Liver (tissue), 3 donors: ENCODE results near the gene GMNN.

Experiments used
- CTCF ChIP-seq: fragments of 150-350 bp; IDR thresholded peaks from 2 replicates; pipeline ENCODE4 v1.5.1; 2017; ENCODE audit warnings: improper control_type of control experiment, low read depth, low read length; ENCODE audit not compliant: missing input control
- EGR1 ChIP-seq, 2 donors: IDR thresholded peaks; 2 replicates each; pipeline ENCODE4 v1.6.1; 2016 to 2018; ENCODE audit warnings: antibody characterized with exemption in 2 of 2, low read depth in 2 of 2
- FOXA1 ChIP-seq: IDR thresholded peaks from 2 replicates; pipeline ENCODE4 v1.6.1; 2016; ENCODE audit warnings: antibody characterized with exemption
- GABPA ChIP-seq, 2 donors: IDR thresholded peaks in 1 of 2; conservative IDR thresholded peaks in 1 of 2; 2 replicates each; pipeline ENCODE4 v1.6.1; 2016; ENCODE audit warnings: antibody characterized with exemption in 2 of 2, mild to moderate bottlenecking in 1 of 2, moderate library complexity in 1 of 2
- HNF4A ChIP-seq, 2 donors: conservative IDR thresholded peaks; 2 replicates each; pipeline ENCODE4 v1.6.1; 2016; ENCODE audit warnings: antibody characterized with exemption in 2 of 2, mild to moderate bottlenecking in 2 of 2
- NR2F2 ChIP-seq: IDR thresholded peaks from 2 replicates; pipeline ENCODE4 v1.6.1; 2016; ENCODE audit warnings: antibody characterized with exemption
- RAD21 ChIP-seq, 2 donors: IDR thresholded peaks; 2 replicates each; pipeline ENCODE4 v1.6.1; 2016; ENCODE audit warnings: antibody characterized with exemption in 2 of 2, mild to moderate bottlenecking in 2 of 2
- TAF1 ChIP-seq: conservative IDR thresholded peaks from 2 replicates; pipeline ENCODE4 v1.6.1; 2016; ENCODE audit warnings: antibody characterized with exemption, mild to moderate bottlenecking
- YY1 ChIP-seq: IDR thresholded peaks from 2 replicates; pipeline ENCODE4 v1.6.1; 2016; ENCODE audit warnings: antibody characterized with exemption, mild to moderate bottlenecking
- TF ChIP-seq, protein P1 (sequence below): IDR thresholded peaks from 2 replicates; pipeline ENCODE4 v1.6.1; 2016; ENCODE audit warnings: antibody characterized with exemption
- TF ChIP-seq, protein P2 (sequence below): IDR thresholded peaks from 2 replicates; pipeline ENCODE4 v1.6.1; 2016; ENCODE audit warnings: antibody characterized with exemption, mild to moderate bottlenecking
- donor health status: healthy.
- donor health status: healthy.

GRCh38 chr6:24768361-24768760, 6.4 kb upstream of the GMNN start:
- TF ChIP-seq CTCF (no peak), YY1 (no peak), GABPA (IDR thresholded peaks at IDR 0.05 in 1 of 2, conservative IDR thresholded peaks at IDR 0.05 in 1 of 2) (no peak), HNF4A (conservative IDR thresholded peaks at IDR 0.05) (no peak), EGR1 (IDR thresholded peaks at IDR 0.05; ENCODE audit: low read depth in 2 of 2) (no peak), TAF1 (no peak), RAD21 (IDR thresholded peaks at IDR 0.05) (no peak), NR2F2 (no peak), FOXA1 (no peak)
- TF ChIP-seq, protein P1, sequence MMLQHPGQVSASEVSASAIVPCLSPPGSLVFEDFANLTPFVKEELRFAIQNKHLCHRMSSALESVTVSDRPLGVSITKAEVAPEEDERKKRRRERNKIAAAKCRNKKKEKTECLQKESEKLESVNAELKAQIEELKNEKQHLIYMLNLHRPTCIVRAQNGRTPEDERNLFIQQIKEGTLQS: no peak
- TF ChIP-seq, protein P2, sequence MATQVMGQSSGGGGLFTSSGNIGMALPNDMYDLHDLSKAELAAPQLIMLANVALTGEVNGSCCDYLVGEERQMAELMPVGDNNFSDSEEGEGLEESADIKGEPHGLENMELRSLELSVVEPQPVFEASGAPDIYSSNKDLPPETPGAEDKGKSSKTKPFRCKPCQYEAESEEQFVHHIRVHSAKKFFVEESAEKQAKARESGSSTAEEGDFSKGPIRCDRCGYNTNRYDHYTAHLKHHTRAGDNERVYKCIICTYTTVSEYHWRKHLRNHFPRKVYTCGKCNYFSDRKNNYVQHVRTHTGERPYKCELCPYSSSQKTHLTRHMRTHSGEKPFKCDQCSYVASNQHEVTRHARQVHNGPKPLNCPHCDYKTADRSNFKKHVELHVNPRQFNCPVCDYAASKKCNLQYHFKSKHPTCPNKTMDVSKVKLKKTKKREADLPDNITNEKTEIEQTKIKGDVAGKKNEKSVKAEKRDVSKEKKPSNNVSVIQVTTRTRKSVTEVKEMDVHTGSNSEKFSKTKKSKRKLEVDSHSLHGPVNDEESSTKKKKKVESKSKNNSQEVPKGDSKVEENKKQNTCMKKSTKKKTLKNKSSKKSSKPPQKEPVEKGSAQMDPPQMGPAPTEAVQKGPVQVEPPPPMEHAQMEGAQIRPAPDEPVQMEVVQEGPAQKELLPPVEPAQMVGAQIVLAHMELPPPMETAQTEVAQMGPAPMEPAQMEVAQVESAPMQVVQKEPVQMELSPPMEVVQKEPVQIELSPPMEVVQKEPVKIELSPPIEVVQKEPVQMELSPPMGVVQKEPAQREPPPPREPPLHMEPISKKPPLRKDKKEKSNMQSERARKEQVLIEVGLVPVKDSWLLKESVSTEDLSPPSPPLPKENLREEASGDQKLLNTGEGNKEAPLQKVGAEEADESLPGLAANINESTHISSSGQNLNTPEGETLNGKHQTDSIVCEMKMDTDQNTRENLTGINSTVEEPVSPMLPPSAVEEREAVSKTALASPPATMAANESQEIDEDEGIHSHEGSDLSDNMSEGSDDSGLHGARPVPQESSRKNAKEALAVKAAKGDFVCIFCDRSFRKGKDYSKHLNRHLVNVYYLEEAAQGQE: no peak
